GM13976 (cell line): ENCODE measurements around the gene MAP3K4.

Source experiments
- DNase-seq: peaks from one replicate; pipeline ENCODE4 v3.0.0; 2012; ENCODE audit warnings: low spot score
- in situ Hi-C: fragments of 300-500 bp; cut with MboI; formaldehyde crosslinking; loops from one replicate; pipeline ENCODE4 v1.12.0; 2022; ENCODE audit warnings: low sequenced_read_pairs, mixed read lengths, inconsistent platforms; ENCODE audit not compliant: unreplicated experiment
- TF ChIP-seq, protein P1 (sequence below): IDR thresholded peaks from 2 replicates; pipeline ENCODE4 v1.5.1; 2012; ENCODE audit warnings: borderline replicate concordance, mild to moderate bottlenecking; ENCODE audit not compliant: insufficient read depth; ENCODE audit errors: extremely low read depth, missing control alignments, control extremely low read depth

The MAP3K4 gene

DNA sequence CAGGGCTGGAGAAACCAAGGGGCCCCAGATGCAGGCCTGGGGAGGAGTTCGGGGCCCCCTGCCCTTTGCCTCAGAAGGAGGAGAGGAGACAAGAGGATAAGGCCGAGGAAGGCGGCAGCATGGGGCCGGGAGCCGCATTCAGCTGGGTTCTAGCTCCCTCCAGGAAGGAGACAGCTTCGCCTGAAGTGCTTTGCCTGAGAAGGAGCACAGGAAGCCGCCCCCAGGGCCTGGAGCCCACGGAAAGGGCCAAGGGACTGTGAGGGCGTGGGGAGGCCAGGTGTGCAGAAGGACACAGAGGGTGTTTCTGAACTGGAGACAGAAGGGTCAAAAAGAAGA is 160.9 kb downstream of the MAP3K4 start:
- TF ChIP-seq, protein P1, sequence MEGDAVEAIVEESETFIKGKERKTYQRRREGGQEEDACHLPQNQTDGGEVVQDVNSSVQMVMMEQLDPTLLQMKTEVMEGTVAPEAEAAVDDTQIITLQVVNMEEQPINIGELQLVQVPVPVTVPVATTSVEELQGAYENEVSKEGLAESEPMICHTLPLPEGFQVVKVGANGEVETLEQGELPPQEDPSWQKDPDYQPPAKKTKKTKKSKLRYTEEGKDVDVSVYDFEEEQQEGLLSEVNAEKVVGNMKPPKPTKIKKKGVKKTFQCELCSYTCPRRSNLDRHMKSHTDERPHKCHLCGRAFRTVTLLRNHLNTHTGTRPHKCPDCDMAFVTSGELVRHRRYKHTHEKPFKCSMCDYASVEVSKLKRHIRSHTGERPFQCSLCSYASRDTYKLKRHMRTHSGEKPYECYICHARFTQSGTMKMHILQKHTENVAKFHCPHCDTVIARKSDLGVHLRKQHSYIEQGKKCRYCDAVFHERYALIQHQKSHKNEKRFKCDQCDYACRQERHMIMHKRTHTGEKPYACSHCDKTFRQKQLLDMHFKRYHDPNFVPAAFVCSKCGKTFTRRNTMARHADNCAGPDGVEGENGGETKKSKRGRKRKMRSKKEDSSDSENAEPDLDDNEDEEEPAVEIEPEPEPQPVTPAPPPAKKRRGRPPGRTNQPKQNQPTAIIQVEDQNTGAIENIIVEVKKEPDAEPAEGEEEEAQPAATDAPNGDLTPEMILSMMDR, result no peak
- DNase-seq, result no peak
- in situ Hi-C loops, result no loop called here

DNA sequence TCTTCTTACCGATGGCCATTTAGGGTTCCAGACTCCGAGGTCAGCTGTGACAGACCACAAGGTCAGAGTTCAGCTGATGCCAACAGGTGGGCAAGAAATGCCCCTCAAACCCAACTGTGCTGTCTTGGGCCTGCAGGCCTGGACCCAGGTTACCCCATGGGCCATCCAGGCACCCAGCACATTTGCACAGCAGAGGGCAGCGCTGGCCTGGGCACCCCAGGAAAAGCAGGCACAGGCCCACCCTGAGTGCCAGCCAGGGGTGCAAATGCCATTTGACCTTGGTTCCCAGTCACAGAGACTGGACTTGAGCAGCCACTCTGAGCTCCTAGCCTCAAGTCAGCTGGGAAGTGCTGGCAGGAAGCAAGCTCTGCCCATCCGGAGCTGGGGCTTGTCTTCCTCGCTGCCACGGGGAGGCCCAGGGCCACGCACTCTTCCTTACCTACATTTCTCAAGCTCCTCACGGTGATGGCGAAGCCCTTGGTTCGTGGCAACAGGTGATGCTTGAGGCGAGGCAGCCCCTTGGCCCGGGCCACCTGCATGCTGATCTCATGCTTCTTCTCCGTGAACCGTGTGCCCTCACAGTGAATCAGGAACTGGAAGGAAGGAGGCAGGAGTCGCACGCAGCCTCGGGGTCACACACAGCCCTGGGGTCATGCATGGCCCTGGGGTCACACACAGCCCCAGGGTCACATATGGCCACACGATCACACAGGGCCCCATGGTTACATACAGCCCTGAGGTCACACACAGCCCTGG is 161.5 kb downstream of the MAP3K4 start:
- in situ Hi-C loops, result no loop called here
- DNase-seq, result peak; percentile 59
- TF ChIP-seq, protein P1, result peak; percentile 30

DNA sequence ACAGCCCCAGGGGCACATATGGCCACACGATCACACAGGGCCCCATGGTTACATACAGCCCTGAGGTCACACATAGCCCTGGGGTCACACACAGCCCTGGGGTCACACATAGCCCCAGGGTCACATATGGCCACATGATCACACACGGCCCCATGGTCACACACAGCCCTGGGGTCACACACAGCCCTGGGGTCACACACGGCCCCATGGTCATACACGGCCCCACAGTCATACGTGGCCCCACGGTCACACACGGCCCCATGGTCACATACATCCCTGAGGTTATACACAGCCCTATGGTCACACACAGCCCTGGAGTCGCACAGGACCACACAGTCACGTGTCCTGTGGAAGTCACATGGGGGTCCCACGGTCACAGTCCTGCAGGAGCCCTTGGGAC is 162.2 kb downstream of the MAP3K4 start:
- in situ Hi-C loops, result no loop called here
- DNase-seq, result no peak
- TF ChIP-seq, protein P1, result no peak

DNA sequence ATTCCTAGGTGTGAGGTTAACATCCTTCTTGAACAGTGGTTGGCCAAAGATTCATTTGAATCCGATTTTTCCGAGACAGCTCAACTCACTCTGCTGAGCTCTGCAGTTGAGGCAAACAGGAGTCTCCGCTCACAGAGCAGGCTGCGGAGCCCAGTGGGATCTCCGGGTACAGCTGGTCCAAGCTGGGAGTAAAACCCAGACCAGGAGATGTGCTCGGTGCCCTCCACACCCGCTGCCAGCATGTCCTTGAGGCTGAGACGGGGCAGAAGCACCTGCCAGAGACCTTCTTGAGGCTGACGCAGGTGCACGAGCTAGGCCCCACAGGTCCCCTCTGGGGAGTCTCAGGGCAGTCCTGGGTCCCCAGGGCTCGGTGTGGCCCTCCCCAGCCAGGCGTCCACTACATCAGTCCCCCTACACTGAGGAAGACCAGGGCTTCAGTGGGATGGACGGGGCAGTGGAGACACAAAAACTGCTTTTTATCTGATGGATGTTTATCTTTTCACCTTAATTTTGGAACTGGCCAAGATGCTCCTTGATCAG is 163.3 kb downstream of the MAP3K4 start:
- in situ Hi-C loops, result no loop called here
- TF ChIP-seq, protein P1, result no peak
- DNase-seq, result no peak

DNA sequence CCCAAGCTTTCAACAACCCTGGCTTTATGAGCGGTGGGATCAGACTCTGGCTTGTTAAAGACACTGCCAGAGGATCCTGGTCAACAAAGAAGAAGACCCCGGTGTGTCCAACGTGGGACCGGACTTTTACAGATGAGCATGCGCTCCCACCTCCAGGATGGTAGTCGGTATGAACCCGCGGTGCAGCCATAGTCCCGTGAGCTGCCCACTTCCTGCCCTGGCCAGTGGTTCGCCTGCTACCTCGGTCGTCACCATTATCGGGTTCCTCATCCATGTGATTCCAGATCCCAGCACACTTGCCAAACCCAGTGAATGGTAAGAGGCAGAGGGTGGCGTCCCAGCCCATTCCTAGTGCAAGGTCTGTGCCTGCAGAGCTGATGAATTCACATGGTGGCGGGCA is 169.6 kb downstream of the MAP3K4 start:
- TF ChIP-seq, protein P1, result no peak
- no peak for DNase-seq
- in situ Hi-C loops, result no loop called here

DNA sequence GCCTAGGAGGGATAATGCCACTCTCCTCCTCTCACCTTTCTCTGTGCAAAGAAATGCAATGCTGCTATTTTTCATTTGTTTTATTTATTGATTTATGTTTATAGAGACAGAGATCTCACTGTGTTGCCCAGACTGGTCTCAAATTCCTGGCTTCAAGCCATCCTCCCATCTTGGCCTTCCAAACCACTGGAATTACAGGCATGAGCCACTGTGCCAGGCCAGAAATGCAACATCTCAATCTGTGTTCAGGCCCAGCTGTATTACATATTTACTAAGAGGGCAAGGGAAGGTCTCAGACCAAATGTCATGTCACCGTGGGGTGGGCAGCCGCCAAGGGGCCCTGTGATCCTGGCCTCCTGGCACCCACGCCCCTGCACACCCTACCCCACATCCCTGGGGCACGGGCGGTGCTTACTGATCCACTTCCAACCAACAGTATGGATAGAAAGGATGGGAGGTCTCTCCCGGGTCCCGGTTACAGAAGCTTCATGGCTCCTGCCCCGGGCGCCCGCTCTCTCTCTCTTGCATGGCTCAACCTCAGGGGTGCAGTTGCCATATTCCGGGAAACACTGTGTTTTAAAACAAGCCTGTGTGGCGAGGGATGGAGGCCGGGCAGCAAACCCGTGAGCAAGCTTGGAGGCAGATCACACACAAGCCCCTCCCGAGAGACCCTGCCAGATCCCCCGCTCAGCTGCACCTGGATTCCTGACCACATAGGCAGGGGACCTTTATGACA is 170.5 kb downstream of the MAP3K4 start:
- TF ChIP-seq, protein P1, result no peak
- in situ Hi-C loops, result no loop called here
- DNase-seq, result no peak
